NCI-H460 (cell line): ENCODE measurements around the gene KANK2. TPM values are rescaled to one million over a fixed set of nuclear protein-coding genes. Genes with fewer than 3 reads are reported as not detected.

Source experiments
- DNase-seq: peaks from one replicate; pipeline ENCODE4 v3.0.0-alpha.2; 2016; ENCODE audit warnings: low read depth; ENCODE audit errors: extremely low read depth
- total RNA-seq: library from RNA; depleted of rRNA; stranded (reverse); fragments of >200 nt; shearing (Covaris generic); gene quantifications from 2 replicates; pipeline ENCODE4 v1.2.3, GENCODE V29; 2014

KANK2 gene
- total RNA-seq, 1 experiment from 2014 or later: 14.2 TPM

DNA sequence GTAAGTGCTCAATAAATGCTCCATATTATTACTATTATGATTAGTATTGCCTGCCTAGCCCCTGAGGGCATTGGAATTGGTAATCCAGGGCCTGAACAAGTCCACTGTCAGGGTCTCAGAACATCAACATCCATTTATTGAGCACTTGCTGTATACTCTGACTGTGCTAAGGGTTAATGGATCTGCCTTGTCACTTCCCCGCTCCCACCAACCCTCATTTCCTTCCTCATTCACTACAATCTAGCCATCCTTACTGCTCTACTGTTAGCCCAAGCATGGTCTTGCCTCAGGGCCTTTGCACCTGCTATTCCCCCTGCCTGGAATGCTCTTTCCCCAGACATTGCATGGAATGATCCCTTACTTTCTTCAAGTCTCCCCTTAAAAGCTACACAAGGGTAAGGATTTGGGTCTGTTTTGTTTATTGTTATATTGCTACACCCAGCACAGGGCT is 29.4 kb upstream of the KANK2 start:
- no peak for DNase-seq

DNA sequence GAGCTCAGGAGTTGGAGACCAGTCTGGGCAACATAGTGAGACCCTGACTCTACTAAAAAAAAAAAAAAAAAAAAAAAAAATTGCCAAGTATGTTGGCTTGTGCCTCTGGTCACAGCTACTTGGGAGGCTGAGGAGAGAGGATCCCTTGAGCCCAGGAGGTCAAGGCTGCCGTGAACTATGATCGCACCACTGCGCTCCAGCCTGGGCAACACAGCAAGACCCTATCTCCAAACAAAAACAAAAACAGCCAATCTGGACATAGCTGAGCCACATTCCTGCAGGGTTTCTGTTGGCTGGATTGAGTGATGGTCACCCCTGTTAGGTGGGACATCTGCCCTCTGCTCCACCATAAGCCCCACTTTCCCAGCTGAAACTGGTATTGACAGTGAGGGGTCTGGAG is 28.5 kb upstream of the KANK2 start:
- no peak for DNase-seq

DNA sequence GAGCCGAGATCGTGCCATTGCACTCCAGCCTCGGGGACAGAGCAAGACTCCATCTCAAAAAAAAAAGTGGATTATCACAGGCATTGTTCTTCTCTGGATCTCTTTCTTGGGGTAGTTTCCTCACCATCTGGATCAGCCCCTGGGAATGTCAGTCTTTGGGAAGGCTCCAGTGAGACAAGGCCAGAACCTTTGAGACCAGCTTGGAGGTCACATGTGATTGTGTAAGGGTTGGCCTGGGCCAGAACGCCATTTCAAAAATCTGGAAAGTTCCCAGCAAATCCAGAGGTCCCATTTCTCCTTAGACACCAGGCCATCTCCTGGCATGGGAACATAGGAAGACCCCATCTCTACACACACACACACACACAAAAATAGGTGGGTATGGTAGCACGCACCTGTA is 27.8 kb upstream of the KANK2 start:
- DNase-seq: no peak

DNA sequence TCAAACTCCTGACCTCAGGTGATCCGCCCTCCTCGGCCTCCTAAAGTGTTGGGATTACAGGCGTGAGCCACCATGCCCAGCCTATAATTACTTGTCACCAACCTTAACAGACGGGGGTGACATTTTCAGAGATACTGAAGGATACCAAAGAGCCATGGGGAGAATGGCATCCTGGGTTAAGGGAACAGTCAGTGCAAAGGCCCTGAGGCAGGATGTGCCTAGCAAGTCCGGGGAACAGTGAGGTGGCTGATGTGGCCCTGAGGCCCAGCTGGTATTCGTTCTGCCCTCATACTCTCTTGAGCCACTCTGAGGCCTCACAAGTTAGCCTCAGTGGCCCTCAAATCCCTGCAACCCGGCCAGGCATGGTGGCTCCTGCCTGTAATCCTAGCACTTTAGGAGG is 27.1 kb upstream of the KANK2 start:
- DNase-seq: no peak

DNA sequence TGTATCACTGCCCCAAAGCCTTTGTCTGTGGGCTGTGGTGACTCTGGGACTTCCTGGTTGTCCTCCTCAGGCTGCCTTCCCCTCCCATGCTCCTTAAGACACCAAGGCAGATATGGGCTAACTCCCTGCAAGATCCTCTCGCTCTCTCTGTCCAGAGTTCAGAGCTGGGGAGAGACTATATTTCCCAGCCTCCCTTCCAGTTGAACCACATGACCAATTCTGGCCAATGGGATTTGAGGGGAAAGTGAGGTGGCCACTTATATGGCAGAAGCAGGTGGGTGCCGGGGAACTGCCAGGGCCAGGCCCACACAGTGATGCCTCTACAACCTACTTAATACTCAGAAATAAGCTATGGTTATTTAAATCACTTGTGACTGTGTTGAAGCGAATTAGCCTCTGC is 25.9 kb upstream of the KANK2 start:
- no peak for DNase-seq

DNA sequence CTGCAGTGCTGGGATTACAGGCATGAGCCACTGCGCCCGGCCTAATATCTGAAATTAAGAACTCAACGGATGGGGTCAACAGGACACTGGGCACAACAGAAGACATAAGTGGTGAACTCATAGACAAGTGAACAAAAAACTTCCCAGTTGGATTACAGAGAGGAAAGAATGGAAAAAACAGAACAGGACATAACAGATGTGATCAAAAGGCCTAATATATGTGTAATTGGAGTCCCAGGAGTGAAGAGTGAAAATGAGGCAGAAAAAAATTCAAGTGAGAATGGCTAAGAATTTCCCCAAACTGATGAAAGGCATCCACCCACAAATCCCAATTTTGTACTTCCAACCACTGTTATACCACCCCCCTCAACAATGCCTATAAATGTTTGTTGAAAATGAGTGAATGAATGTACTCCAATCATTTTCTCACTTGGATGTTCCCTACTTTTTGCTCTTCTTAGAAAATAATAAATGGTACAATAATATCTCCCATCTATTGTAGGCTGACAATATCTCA is 23.8 kb upstream of the KANK2 start:
- no peak for DNase-seq

DNA sequence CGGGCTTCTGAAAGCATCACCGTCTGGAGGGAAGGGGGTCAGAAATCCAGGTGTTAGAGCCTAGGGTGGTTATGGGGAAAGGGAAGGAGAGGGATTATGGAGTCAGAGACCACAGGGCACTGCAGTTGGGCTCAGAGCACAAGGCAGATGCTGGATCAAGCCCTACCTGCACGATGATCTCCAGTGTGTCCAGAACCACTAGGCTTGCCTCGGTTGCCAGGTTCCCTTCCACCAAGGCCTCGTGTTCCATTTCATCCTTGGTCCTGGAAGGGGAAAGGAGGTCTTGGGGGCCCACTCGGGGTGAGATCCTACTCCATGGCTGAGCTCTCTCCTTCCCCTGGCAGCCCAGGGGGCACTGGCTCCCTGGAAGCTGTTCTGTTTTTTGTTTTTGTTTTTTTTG is 17.0 kb upstream of the KANK2 start:
- DNase-seq: no peak

DNA sequence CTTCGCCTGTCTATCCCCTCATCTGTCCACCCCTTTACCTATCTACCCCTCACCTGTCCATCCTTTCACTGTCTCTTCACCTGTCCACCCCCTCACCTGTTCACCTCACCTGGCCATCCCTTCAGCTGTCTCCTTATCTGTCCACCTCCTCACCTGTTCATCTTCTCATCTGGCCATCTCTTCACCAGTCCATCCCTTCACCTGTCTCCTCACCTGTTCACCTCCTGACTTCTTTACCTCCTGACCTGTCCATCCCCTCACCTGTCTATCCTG is 13.2 kb upstream of the KANK2 start:
- no peak for DNase-seq

DNA sequence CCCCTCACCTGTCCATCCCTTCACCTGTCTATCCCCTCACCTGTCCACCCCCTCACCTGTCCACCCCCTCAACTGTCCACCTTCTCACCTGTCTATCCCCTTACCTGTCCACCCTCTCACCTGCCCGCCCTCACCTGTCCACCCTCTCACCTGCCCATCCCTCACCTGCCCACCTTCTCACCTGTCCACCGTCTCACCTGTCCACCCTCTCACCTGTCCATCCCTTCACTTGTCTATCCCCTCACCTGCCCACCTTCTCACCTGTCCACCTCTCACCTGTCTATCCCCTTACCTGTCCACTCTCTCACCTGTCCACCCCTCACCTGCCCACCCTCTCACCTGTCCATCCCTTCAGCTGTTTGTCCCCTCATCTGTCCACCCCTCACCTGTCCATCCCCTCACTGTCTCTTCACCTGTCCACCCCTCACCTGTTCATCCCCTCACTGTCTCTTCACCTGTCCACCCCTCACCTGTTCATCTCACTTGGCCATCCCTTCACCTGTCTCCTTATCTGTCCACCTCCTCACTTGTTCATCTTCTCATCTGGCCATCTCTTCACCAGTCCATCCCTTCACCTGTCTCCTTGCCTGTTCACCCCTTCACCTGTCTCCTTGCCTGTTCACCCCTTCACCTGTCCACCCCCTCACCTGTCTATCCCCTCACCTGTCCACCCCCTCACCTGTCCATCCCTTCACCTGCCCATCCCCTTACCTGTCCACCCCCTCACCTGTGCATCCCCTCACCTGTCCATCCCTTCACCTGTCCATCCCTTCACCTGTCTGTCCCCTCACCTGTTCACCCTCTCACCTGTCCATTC is 12.7 kb upstream of the KANK2 start:
- no peak for DNase-seq

DNA sequence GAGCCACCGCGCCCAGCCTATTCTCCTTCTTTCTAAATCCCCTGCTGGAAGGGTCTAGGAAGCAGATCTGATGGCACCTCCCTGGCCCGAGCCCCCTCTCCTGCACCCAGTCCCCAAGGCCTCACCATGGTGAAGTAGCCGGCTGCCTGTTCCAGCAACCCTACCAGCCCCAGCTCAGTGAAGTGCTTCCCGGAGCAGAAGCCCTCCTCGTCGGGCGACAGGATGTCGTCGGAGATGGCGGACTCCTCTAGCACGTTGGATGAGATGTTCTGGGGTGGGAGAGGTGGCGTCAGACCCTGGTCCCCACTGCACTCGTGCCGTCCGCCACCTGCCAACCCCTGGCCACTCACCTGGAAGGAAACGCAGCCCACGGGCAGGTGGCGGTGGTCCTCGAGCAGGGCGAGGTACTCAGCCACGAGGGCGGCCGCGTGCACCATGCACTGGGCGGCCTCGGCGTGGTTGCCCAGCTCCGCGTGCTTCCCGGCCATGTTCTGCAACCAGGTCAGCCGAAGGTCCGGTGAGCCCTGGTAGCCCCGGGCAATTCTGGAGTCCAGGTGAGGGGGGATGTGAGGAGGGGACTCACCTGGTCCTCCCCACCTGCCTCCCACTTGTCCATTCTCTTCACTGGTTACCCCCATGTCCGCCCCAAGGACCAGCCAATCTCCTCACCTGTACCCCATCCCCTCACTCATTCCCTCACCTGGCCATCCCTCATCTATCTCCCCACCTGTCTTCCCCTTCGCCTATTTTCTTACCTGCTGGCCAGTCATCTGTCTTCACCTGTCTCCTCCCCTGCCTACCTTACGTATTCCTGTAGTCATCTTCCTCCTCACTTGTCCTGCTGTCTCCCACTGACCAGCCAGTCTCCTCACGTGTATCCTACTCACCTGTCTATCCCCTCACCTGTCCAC is 11.5 kb upstream of the KANK2 start:
- no peak for DNase-seq

DNA sequence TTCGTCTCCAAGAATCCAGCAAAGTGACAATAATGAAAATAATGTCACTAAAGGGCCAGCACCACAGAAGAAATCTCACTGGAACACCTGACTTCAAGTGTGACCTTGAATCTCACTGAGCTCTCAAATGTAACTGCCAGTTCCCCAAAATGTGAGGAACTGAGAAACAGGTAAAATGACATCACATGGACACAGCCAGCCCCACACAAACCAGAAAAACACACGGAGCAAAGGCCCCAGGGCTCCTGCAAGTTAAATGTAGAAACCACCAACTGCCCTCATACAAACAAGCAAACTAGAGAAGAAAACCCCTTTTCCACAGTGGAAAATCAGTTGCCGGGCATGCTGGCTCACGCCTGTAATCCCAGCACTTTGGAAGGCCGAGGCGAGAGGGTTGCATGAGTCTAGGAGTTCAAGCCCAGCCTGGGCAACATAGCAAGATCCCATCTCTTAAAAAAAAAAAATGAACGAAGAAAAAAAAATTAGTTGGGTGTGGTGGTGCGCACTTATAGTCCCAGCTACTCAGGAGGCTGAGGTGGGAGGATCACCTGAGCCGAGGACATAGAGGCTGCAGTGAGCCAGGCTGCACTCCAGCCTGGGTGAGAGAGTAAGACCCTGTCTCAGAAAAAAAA is 8.7 kb upstream of the KANK2 start:
- no peak for DNase-seq

DNA sequence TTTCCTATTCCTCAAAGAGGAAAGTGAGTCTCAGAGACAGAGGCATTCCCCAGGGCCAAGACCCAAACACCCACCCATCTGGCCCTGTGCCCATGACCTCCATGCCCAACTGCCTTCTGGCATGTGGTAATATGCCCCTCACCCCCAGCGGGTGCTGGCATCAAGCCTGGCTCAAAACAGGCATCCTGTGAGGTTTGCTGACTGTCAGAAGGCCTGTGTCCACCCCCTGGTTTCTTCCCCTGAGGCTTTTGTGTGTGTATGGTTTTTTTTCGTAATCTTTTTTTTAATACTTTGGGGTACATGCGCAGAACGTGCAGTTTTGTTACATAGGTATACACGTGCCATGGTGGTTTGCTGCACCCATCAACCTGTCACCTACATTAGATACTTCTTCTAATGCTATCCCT is 7.6 kb upstream of the KANK2 start:
- no peak for DNase-seq

DNA sequence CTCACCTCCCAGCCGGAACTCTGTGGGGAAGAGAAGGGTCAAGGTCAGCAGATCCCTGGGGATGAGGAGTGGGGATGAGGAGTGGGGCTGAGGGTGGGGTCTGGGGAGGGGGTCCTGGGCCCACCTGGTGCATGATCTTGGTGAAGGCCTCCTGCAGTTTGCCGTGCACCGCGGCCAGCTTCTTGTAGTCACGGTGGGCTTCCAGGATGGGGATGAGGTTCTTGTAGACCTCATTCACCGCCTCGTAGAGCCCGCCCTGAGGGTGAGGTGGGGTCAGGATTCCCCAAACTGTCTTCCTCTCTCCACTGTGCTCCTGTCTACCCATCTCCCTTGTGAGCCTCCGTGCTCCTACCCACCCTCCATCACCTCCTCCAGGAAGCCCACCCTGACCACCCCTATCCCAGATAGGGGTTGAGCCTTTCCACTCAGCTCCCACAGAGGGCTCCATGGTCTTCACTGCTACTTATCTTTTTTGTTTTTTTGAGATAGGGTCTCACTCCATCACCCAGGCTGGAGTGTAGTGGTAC is 6.8 kb upstream of the KANK2 start:
- no peak for DNase-seq

DNA sequence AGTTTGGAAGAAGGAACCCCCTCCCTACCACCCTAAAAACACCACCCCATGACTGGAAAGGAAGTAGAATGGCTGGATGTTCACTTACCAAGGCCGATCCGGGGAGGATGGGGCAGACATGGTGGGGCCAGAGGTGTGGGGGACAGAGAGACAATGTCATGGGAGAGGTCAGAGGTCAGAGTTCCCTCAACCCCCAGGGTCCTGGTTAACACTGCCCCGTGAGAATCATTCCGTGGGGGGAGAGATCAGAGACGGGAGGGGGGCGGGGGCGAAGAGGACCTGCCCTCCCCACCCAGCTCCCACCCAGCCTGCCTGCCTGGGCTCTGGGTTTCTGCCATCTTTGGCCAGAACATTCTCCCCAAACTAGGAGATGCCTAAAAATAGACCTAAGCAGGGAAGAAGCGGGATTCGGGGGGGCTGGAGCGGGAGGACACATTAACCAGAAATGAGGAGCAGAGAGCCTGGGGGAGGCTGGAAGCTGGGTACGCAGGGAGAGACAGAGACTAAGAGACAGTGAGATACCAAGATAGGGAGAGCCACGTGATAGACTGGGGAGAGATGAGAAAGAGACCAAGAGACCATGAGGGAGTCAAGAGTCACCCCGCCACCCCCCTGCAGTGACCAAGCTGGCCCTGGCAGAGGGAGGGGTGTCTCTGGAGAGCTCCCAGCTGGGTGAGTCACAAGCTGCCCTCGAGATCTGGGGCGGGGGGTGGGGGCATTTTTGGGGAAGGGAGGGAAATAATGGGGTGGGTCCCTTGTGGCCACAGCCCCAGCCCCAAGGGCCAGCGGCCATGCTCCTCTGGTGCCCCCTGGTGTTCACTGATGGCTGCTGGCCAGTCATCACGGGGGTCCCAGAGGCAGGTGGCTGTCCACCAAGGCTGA is 6.1 kb upstream of the KANK2 start:
- DNase-seq: no peak

DNA sequence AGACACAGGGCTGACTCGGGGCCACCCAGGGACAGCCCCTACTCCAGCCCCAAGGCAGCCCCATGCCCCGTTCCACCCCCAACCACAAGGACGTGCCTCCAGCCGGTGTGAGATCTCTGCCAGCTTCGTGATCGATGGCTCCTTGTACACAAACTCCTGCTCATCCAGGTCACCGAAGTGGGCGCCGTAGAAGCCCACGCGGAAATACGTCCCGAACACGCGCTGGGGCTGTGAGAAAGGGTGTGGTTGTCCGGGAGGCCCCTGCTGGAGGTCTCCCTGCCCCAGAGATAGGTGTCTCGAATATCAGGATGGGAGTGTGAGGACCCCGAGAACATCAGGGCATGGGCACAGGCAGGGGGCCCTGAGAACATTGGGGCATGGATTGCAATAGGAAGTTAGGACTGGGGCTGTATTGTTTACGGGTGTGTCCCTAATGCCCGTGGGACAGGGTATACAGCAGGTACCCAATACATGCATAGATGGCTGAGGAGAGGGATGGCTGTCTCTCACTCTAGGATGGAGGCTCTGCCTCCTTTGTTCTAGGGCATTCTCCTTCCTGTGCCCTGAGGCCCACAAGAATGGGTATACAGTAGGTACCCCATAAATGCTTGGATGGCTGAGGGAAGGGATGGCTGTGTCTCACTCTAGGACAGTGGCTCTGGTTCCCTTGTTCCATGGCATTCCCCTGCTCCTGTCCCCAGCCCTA is 5.3 kb upstream of the KANK2 start:
- no peak for DNase-seq

DNA sequence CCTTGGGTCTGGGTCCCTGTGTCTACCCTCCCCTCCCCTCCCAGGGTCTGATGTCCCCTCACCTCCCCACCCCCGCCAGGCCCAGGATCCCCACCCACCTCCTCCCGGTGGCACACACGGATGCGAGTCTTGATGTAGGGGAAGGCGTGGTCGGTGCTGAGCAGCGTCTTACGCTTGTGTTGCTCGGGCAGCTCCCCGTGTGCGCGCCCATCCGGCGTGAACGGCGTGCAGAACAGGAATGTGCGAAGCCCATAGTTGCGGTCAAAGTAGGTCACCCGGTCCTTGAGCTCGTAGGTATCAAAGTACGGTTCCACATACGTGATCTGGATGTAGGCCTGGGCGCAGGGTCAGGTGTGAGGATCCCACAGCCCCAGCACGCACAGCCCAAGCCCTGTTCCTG is 4.4 kb upstream of the KANK2 start:
- DNase-seq: no peak

DNA sequence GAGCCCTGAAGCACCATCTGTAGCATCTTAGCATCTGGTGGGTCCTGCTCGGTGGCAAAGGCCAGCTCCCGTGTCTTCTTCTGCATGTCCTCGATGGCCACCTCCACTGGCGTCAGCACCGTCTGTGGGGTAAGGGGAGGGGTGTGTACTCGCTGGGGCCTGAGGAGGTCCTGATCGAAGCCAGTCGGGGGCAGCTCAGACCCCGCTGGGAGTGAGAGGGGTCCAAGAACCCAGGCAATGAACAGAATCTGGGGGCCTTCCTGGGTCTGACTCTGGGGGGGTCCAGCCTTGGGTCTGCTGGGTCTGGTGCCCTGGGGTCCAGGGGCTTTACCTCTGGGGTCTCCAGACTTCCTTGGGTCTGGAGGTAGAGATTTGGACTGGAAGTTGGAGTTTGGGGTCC is 3.6 kb upstream of the KANK2 start:
- DNase-seq: no peak

DNA sequence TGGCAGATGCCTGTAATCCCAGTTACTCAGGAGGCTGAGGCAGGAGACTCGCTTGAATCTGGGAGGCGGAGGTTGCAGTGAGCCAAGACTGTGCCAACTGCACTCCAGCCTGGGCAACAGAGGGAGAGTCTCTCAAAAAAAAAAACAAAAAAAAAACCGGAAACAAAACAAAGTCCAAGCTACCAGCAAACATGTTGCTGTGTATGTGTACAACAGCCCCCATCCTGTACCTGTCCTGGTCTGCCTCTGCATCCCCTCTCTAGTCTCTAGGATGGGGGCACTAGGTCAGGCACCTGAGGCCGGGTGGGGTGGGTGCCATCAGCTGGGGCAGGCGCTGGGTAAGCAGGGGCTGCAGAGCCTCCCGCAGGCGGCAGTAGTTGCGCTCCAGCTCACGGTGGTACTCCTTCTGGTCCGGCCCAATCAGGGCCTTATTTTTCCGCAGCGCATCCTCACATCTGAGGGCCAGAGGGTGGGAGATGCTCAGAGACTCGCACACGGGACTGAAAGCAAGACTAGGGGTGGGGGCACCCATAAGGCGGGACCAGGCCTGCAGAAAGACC is 2.8 kb upstream of the KANK2 start:
- no peak for DNase-seq

DNA sequence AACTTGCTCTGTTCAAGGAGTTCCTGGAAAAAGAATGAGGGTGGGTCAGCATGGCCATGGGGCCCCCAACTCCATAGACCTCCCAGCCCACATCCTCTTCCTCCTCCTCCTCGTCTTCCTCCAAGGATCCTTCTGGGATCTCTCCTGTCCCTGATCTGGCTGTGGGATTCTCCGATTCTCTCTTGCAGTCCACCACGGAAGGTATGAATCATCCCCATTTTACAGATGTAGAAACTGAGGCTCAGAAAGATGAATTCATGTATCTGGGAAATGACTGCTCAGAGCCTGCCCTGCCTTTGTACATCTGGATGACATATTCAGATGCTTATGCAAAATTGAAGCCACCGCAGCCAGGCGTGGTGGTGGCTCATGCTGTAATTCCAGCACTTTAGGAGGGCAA is 2.2 kb upstream of the KANK2 start:
- no peak for DNase-seq
